Fibroblast of lung (primary cell): ENCODE data around the gene COL27A1. TPM values are rescaled to one million over a fixed set of nuclear protein-coding genes. Genes with fewer than 3 reads are reported as not detected.

ENCODE experiments used
- DNase-seq, 2 donors: peaks; one replicate each; pipeline versions ENCODE4 v3.0.0 to v3.0.0-alpha.2; 2010; ENCODE audit warnings: low read depth in 2 of 2
- H2AFZ ChIP-seq: 2 replicates; pipeline ENCODE4 v1.5.1; 2012; ENCODE audit warnings: low read length, control low read depth, inconsistent platforms
- H3K27ac ChIP-seq: 2 replicates; pipeline ENCODE4 v1.5.1; 2011; ENCODE audit warnings: low read length, control low read depth; ENCODE audit not compliant: insufficient read depth
- H3K27me3 ChIP-seq: 2 replicates; pipeline ENCODE4 v1.5.1; 2011; ENCODE audit warnings: mild to moderate bottlenecking, low read length; ENCODE audit not compliant: control insufficient read depth, insufficient read depth
- H3K36me3 ChIP-seq: 2 replicates; pipeline ENCODE4 v1.5.1; 2011; ENCODE audit warnings: low read length; ENCODE audit not compliant: control insufficient read depth, insufficient read depth
- H3K4me1 ChIP-seq: 2 replicates; pipeline ENCODE4 v1.5.1; 2011; ENCODE audit warnings: low read length; ENCODE audit not compliant: control insufficient read depth, insufficient read depth; ENCODE audit errors: extremely low read depth
- H3K4me2 ChIP-seq: 2 replicates; pipeline ENCODE4 v1.5.1; 2011; ENCODE audit warnings: low read length, control low read depth; ENCODE audit not compliant: insufficient read depth; ENCODE audit errors: extremely low read depth
- H3K4me3 ChIP-seq, 4 experiments: fragments of 200-600 bp in 1 of 4; sonication (generic) in 1 of 4; replicated peaks in 1 of 4; 2 replicates each; pipeline ENCODE4 v1.5.1; 2011 to 2016; ENCODE audit warnings: low read length in 4 of 4, low read depth in 3 of 4, mild to moderate bottlenecking in 3 of 4, control low read depth in 2 of 4, inconsistent platforms in 1 of 4, mixed read lengths in 1 of 4; ENCODE audit not compliant: insufficient read depth in 1 of 4; ENCODE audit errors: control extremely low read depth in 1 of 4
- H3K79me2 ChIP-seq: 2 replicates; pipeline ENCODE4 v1.5.1; 2012; ENCODE audit warnings: mild to moderate bottlenecking, low read length, inconsistent platforms; ENCODE audit not compliant: control insufficient read depth, insufficient read depth
- H3K9ac ChIP-seq: 2 replicates; pipeline ENCODE4 v1.5.1; 2011; ENCODE audit warnings: mild to moderate bottlenecking, low read length, control low read depth; ENCODE audit not compliant: insufficient read depth
- H3K9me3 ChIP-seq: 2 replicates; pipeline ENCODE4 v1.5.1; 2012; ENCODE audit warnings: low read depth, low read length; ENCODE audit not compliant: control insufficient read depth, insufficient read depth
- H4K20me1 ChIP-seq: 2 replicates; pipeline ENCODE4 v1.5.1; 2011; ENCODE audit warnings: low read length; ENCODE audit not compliant: control insufficient read depth, insufficient read depth; ENCODE audit errors: extremely low read depth
- CTCF ChIP-seq, 2 donors: IDR thresholded peaks in 1 of 2; conservative IDR thresholded peaks in 1 of 2; 1 replicate in 1 of 2; 2 replicates in 1 of 2; pipeline ENCODE4 v1.5.1; 2011 to 2012; ENCODE audit warnings: low read length in 2 of 2, control low read depth in 1 of 2, inconsistent platforms in 1 of 2, low read depth in 1 of 2, mild to moderate bottlenecking in 1 of 2
- EZH2 ChIP-seq: IDR thresholded peaks from 2 replicates; pipeline ENCODE4 v1.5.1; 2012; ENCODE audit warnings: low read length, control low read depth, mild to moderate bottlenecking; ENCODE audit errors: missing control alignments
- polyA plus RNA-seq, 2 donors: library from polyadenylated mRNA; depleted of rRNA in 1 of 2; stranded (reverse) in 1 of 2; unstranded in 1 of 2; fragments of >200 nt; gene quantifications; 2 replicates each; pipeline ENCODE4 v1.2.1, GENCODE V29; 2011 to 2012; ENCODE audit warnings: missing spikeins in 1 of 2
- total RNA-seq: library from RNA; depleted of rRNA; stranded (reverse); fragments of >200 nt; gene quantifications from 2 replicates; pipeline ENCODE4 v1.2.1, GENCODE V29; 2014

COL27A1 gene
- total and polyA plus RNA-seq, 2 donors (not counting 1 experiment from before 2014, with no cell fraction given), result 2.4 to 5.4 TPM

DNA sequence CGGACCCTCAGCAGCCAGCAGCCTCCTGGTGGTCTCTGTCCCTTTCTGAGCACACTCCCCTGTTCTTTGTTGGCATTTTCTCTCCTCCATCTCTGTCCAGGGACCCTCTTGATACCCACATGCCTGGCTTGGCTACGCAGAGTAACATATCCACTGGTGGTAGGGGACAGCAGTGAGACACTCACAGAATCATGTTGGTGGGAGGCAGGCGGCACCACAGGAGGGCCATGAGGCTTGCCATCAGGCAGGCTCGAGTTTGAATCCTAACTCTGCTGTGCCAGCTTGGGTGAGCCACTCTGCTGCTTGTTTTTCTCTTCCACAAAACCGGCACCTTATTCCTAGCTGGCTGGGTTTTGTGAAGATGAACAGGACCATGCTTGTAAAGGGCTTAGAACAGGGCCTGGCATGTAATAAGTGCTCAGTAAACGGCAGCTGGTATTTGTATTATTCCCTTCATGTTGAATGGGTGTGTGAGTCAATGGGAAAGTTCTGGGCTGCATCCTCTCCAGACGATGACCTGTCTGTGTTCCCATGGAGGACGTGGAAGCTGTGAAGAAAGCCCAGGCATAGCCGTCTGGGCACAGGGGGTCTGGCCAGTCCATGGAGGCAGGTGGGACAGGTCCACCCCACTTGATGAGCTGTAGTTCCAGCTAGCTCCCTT, 2.3 kb downstream of the COL27A1 start:
- Histone ChIP-seq H3K4me2 (peak overlapping the region; percentile 91), H3K9ac (no peak overlapping the region), H3K27me3 (peaks cover 9% of the 10 kb centered on the region), H3K79me2 (no peaks in the 10 kb centered on the region), H3K4me3 (peak overlapping the region in 1 of 4 experiments; percentile 70), H3K9me3 (no peaks in the 10 kb centered on the region), H4K20me1 (no peaks in the 10 kb centered on the region), H2AFZ (no peak overlapping the region), H3K4me1 (peaks cover 11% of the 10 kb centered on the region), H3K36me3 (no peaks in the 10 kb centered on the region), H3K27ac (no peak overlapping the region)
- TF ChIP-seq CTCF (conservative IDR thresholded peaks at IDR 0.05 in 1 of 2, IDR thresholded peaks at IDR 0.05 in 1 of 2; ENCODE audit: low read depth in 1 of 2, low read length in 2 of 2) (no peak), EZH2 (no peak)
- peak in 1 of 2 donors; percentile 72 for DNase-seq

DNA sequence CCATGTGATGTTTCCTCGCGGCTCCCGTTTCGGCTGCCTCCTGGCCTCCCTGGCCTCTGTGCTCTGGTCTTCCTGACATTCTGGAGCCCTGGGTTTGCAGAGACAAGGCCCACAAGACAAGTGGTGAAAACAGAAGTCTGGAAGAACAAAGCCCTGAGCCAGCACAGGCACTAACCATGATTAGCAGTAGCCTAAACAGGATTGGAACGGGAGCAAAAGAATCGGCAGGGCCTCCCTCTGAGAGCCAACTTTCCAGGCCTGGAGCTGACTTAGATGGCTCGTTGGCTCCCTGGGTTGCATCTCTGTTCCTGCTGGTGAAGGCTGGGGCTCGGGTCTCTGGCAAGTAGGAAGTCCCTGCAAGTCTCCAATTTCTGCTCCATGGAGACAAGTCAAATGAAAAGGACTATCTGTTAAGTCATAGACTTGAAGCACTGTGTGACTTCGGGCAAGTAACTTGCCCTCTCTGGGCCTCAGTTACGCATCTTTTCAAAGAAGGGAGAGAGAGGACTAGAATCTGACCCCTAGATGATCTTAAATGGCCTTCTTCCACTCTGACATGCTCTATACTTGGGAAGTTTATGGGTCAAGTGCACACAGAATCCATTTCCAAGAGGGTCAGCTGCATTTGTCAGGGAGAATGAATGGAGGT, 3.3 kb downstream of the COL27A1 start:
- Histone ChIP-seq H3K36me3 (no peaks in the 10 kb centered on the region), H4K20me1 (no peaks in the 10 kb centered on the region), H3K4me2 (no peak overlapping the region), H3K27ac (no peak overlapping the region), H3K79me2 (no peaks in the 10 kb centered on the region), H3K27me3 (peaks cover 9% of the 10 kb centered on the region), H3K4me3 (no peak overlapping the region), H3K9ac (no peak overlapping the region), H3K4me1 (peaks cover 18% of the 10 kb centered on the region), H2AFZ (no peak overlapping the region), H3K9me3 (no peaks in the 10 kb centered on the region)
- DNase-seq, result no peak
- TF ChIP-seq EZH2, result no peak
- no peak for TF ChIP-seq CTCF (conservative IDR thresholded peaks at IDR 0.05 in 1 of 2, IDR thresholded peaks at IDR 0.05 in 1 of 2; ENCODE audit: low read depth in 1 of 2, low read length in 2 of 2)

DNA sequence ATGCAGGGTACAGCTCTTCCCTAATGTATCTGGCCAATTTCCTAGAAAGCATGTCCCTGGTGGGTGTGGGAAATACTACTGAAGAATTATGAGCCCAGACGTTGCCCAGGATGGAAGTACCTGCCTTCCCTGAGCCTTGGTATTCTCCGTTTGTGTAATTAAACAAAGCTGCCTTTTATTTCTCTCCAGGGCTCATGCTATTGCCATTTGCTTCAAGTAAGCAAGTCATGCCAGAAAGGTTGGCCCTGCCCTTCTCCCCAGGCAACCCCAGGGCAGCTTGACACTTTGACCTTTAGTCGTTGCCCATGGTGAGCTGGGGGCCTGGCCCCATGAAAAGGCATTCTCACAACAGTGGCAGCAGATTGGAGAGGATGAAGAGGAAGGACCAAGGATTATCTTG, 4.4 kb downstream of the COL27A1 start:
- Histone ChIP-seq H2AFZ (no peak overlapping the region), H3K79me2 (no peaks in the 10 kb centered on the region), H3K27ac (no peak overlapping the region), H3K4me3 (no peak overlapping the region), H3K36me3 (no peaks in the 10 kb centered on the region), H3K27me3 (peaks cover 3% of the 10 kb centered on the region), H3K9me3 (no peaks in the 10 kb centered on the region), H3K4me2 (no peak overlapping the region), H3K9ac (no peak overlapping the region), H4K20me1 (no peaks in the 10 kb centered on the region), H3K4me1 (peaks cover 15% of the 10 kb centered on the region)
- TF ChIP-seq EZH2 (no peak), CTCF (conservative IDR thresholded peaks at IDR 0.05 in 1 of 2, IDR thresholded peaks at IDR 0.05 in 1 of 2; ENCODE audit: low read depth in 1 of 2, low read length in 2 of 2) (no peak)
- no peak for DNase-seq
